ENCODE measurements around the gene CMTR1. TPM values are rescaled to one million over a fixed set of nuclear protein-coding genes. Genes with fewer than 3 reads are reported as not detected.

Gene CMTR1
- total RNA-seq, 1 experiment from 2014 or later: 24.5 TPM

- H3K4me1 Mint-ChIP-seq (ENCODE audit: insufficient read depth, unreplicated experiment): peaks cover 9% of the 10 kb centered on the region
- no peak overlapping the region for H3K4me3 Mint-ChIP-seq (ENCODE audit: unreplicated experiment)
- no peak overlapping the region for H3K27ac Mint-ChIP-seq (ENCODE audit: low read depth, unreplicated experiment)
- no peaks in the 10 kb centered on the region for H3K27me3 Mint-ChIP-seq (ENCODE audit: insufficient read depth, unreplicated experiment)
- no peak for DNase-seq (ENCODE audit: unreplicated experiment)
- intact Hi-C loops (cut with micrococcal nuclease): no loop called here
- CTCF ChIA-PET: interaction anchor here (0.6 kb wide), 1 partner anchor 10 kb away, joined by 4 read pairs; no protein-coding TSS in a partner anchor
- POLR2A ChIA-PET: interaction anchor here (0.6 to 4.3 kb wide), 5 partner anchors 9 to 290 kb away, joined by 3 to 32 read pairs (median 3); partner anchors contain the start of genes CMTR1 and MDGA1
- BruUV-seq (replicated peaks): no TSS peak
- no peaks in the 10 kb centered on the region for H3K36me3 Mint-ChIP-seq (ENCODE audit: insufficient read depth, unreplicated experiment)
- TF ChIP-seq CTCF (IDR thresholded peaks at IDR 0.05; ENCODE audit: unreplicated experiment): no peak
- no peaks in the 10 kb centered on the region for H3K9me3 Mint-ChIP-seq (ENCODE audit: unreplicated experiment)
These were observed 25.1 kb upstream of the CMTR1 start for GRCh38 chr6:37407948-37408347.

- ChIA-PET CTCF (interaction anchor here (0.9 kb wide), 1 partner anchor 10 kb away, joined by 3 read pairs; no protein-coding TSS in a partner anchor), POLR2A (interaction anchor here (0.6 to 4.3 kb wide), 2 partner anchors 23 to 151 kb away, joined by 4 to 32 read pairs; partner anchors contain the start of gene CMTR1)
- no peaks in the 10 kb centered on the region for H3K9me3 Mint-ChIP-seq (ENCODE audit: unreplicated experiment)
- H3K27me3 Mint-ChIP-seq (ENCODE audit: insufficient read depth, unreplicated experiment): no peaks in the 10 kb centered on the region
- DNase-seq (ENCODE audit: unreplicated experiment): no peak
- H3K27ac Mint-ChIP-seq (ENCODE audit: low read depth, unreplicated experiment): no peak overlapping the region
- peaks cover 9% of the 10 kb centered on the region for H3K4me1 Mint-ChIP-seq (ENCODE audit: insufficient read depth, unreplicated experiment)
- intact Hi-C loops (cut with micrococcal nuclease): no loop called here
- no peak for TF ChIP-seq CTCF (IDR thresholded peaks at IDR 0.05; ENCODE audit: unreplicated experiment)
- no peaks in the 10 kb centered on the region for H3K36me3 Mint-ChIP-seq (ENCODE audit: insufficient read depth, unreplicated experiment)
- BruUV-seq (replicated peaks): no TSS peak
- no peak overlapping the region for H3K4me3 Mint-ChIP-seq (ENCODE audit: unreplicated experiment)
These were observed 23.5 kb upstream of the CMTR1 start for GRCh38 chr6:37409501-37409900.

- Mint-ChIP-seq H3K27ac (ENCODE audit: low read depth, unreplicated experiment) (no peak overlapping the region), H3K36me3 (ENCODE audit: insufficient read depth, unreplicated experiment) (no peaks in the 10 kb centered on the region), H3K4me1 (ENCODE audit: insufficient read depth, unreplicated experiment) (no peaks in the 10 kb centered on the region), H3K27me3 (ENCODE audit: insufficient read depth, unreplicated experiment) (no peaks in the 10 kb centered on the region), H3K9me3 (ENCODE audit: unreplicated experiment) (no peaks in the 10 kb centered on the region), H3K4me3 (ENCODE audit: unreplicated experiment) (no peak overlapping the region)
- no peak for TF ChIP-seq CTCF (IDR thresholded peaks at IDR 0.05; ENCODE audit: unreplicated experiment)
- DNase-seq (ENCODE audit: unreplicated experiment): no peak
- intact Hi-C loops (cut with micrococcal nuclease): no loop called here
- CTCF ChIA-PET: interaction anchor here (0.6 kb wide), 1 partner anchor 9 kb away, joined by 4 read pairs; no protein-coding TSS in a partner anchor
- POLR2A ChIA-PET: interaction anchor here (1.1 kb wide), 1 partner anchor 63 kb away, joined by 4 read pairs; the partner anchor contains the start of gene RNF8
- no TSS peak for BruUV-seq (replicated peaks)
These were observed 15.6 kb upstream of the CMTR1 start for GRCh38 chr6:37417393-37417792.

- H3K4me3 Mint-ChIP-seq (ENCODE audit: unreplicated experiment): no peak overlapping the region
- CTCF ChIA-PET: no interaction called here
- no peak overlapping the region for H3K27ac Mint-ChIP-seq (ENCODE audit: low read depth, unreplicated experiment)
- BruUV-seq (replicated peaks): no TSS peak
- TF ChIP-seq CTCF (IDR thresholded peaks at IDR 0.05; ENCODE audit: unreplicated experiment): no peak
- no peaks in the 10 kb centered on the region for H3K9me3 Mint-ChIP-seq (ENCODE audit: unreplicated experiment)
- intact Hi-C loops (cut with micrococcal nuclease): no loop called here
- H3K36me3 Mint-ChIP-seq (ENCODE audit: insufficient read depth, unreplicated experiment): no peaks in the 10 kb centered on the region
- POLR2A ChIA-PET: no interaction called here
- H3K4me1 Mint-ChIP-seq (ENCODE audit: insufficient read depth, unreplicated experiment): no peaks in the 10 kb centered on the region
- no peak for DNase-seq (ENCODE audit: unreplicated experiment)
- no peaks in the 10 kb centered on the region for H3K27me3 Mint-ChIP-seq (ENCODE audit: insufficient read depth, unreplicated experiment)
These were observed 14.3 kb upstream of the CMTR1 start for GRCh38 chr6:37418722-37419121.

Data from MCF 10A (cell line).